Gastroesophageal sphincter (tissue), 3 donors: ENCODE measurements around the gene TFB1M.

ENCODE experiments used
- CTCF ChIP-seq, 4 experiments: fragments of 200-600 bp in 2 of 4; fragments of 450-650 bp in 2 of 4; sonication (generic) in 1 of 4; IDR thresholded peaks; one replicate each; pipeline ENCODE4 v1.5.1; 2017 to 2019; ENCODE audit warnings: antibody characterized with exemption in 4 of 4, mild to moderate bottlenecking in 2 of 4, moderate library complexity in 2 of 4
- POLR2A ChIP-seq, 2 donors: fragments of 450-650 bp; IDR thresholded peaks; one replicate each; pipeline ENCODE4 v1.6.1; 2017; ENCODE audit warnings: antibody characterized with exemption in 2 of 2, mild to moderate bottlenecking in 2 of 2, moderate library complexity in 1 of 2

GRCh38 chr6:155216312-155217046 lies 97.8 kb downstream of the TFB1M start:
- no peak for TF ChIP-seq CTCF (IDR thresholded peaks at IDR 0.05)
- TF ChIP-seq POLR2A (IDR thresholded peaks at IDR 0.05) = no peak
